ENCODE results near the gene SHC1.

Gene SHC1

DNA sequence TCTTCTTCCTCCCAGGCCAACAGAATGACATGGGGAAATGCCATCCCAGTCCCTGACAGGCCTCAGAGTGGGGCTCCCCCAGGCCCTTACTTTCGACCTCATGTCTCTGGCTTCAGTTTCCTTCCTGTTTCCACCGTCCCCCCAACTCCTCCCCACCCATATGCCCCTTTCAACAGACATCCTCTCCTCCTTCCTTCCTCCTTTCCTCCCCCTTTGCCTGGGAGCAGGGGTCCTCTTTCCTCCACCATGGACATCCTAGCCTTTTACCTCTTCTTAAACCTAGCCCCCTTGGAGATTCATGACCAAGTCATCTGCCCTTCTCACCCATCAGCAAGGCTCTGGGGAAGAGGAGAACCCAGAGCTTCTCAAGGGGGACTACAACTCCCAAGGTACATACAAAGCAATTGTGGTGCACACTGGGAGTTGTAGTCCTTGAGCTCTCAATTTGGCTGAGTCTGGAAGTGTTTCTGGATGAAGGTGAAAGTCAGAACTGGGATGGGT is 36.1 kb upstream of the SHC1 start:
- DNase-seq (ENCODE audit: low read depth) = no peak
- H3K4me3 ChIP-seq (ENCODE audit: low read length) = no peak overlapping the region
- TF ChIP-seq CTCF (conservative IDR thresholded peaks at IDR 0.05; ENCODE audit: low read depth, low read length) = no peak

DNA sequence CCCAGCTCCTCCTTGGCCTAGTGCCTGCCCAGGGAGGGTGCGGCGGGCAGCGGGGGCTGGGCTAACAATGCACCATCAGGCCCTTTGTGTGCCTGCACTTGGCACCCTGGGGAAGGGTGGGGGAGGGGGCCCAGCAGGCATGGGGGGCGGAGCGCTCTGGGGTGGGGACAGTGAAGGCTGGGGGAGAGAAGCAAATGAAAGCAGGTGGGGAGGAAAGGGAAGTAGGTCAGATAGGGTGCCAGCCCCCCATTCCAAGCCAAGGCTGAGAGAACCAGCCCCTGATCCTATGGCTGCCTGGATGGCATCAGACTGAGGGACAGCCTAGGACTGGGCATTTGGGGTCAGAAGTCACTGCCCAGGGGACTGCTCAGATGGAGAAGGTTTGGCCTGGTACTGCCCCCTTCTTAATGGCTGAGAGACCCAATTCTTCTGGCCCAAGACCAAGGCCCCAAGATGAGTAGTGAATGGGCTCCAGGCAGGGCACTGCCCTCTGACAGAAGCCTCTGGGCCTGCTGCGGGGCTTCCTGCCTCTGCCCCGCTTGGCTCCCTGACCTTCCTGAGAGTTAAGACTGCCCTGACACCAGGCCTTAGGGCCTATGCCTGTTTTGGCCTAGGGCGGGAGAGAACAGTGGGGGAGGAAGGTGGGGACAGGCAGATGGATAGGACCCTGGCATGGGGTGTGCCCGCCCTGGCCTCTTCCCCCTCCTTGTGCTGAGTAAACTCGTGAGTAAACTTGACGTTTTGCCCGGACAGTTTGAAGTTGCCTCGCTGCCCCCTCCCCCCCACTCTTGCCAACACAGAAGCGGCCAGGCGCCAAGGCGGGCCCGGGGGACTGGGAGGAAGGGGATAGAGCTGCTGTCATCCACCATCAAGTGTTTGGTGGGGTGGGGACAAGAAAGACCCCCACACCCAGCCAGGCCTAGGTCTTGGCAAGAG is 34.8 kb upstream of the SHC1 start:
- TF ChIP-seq CTCF (conservative IDR thresholded peaks at IDR 0.05; ENCODE audit: low read depth, low read length) = no peak
- peak overlapping the region; percentile 90 for H3K4me3 ChIP-seq (ENCODE audit: low read length)
- no peak for DNase-seq (ENCODE audit: low read depth)

DNA sequence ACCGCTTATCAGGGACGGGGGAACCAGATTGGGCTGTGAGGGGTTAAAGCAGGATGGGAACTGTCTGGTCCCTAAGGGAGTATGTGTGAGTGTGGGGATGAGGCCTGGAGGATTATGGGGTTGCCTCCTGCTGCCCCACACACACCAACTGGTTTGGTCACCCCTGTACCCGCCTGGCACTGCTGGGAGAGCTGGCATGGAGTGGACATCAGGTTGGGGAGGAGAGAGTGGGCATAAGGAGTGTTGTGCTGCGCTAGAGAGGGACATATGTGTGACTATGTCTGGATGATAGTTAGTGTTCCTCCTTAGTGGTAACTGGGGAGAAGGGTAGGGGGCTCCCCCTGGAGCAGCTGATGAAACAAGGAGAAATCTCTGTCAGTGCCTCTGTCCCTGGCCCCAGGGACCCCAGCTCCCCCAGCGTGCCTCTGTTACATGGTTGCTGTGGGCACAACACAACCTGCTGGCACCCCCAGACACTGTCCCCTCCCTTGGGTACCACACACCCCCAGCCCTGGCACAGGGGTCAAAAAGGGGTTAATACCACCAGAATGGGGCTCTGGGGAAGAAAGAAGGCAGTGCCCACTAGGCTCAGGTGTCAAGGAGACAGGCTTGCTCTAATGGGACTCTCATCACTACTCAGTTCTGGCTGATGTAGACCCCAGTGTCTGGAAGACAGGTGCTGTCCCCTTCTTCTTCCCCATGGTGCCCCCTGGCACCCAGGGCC is 34.0 kb upstream of the SHC1 start:
- TF ChIP-seq CTCF (conservative IDR thresholded peaks at IDR 0.05; ENCODE audit: low read depth, low read length) = no peak
- DNase-seq (ENCODE audit: low read depth) = no peak
- peak overlapping the region; percentile 90 for H3K4me3 ChIP-seq (ENCODE audit: low read length)

DNA sequence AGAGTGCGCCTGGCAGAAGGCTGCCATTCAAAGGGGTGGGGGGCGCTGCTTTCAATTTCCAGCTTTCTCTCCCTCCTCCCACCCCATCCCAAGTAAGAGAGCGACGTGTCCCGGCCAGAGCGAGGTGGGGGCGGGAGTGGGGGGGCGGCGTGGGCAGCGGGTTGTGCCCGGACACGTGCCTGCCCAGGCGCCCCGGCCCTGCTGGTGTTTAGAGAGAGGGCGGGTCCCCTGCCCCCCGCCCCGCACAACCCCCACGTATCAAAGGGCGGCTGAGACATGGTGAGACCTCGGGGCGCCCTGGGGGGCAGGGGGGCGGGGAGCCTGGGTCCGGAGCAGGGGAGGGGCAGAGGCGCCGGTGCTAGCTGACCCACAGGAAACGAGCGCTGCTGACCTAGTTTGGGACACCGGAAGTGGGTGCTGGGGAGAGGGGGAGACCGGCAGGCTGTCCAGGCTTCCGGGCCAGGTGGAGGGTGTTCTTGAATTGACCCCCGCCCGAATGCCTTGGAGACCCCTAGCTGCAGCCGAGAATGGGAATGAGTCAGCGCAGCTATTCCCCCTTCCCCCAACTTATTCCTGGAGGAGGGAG is 33.3 kb upstream of the SHC1 start:
- no peak for TF ChIP-seq CTCF (conservative IDR thresholded peaks at IDR 0.05; ENCODE audit: low read depth, low read length)
- H3K4me3 ChIP-seq (ENCODE audit: low read length) = peak overlapping the region; percentile 90
- DNase-seq (ENCODE audit: low read depth) = no peak

- no peak for TF ChIP-seq CTCF (conservative IDR thresholded peaks at IDR 0.05; ENCODE audit: low read depth, low read length)
- no peak for DNase-seq (ENCODE audit: low read depth)
- peak overlapping the region; percentile 90 for H3K4me3 ChIP-seq (ENCODE audit: low read length)
Measured at GRCh38 chr1:155003227-155003765, 32.7 kb upstream of the SHC1 start.

GRCh38 chr1:155002464-155003226 is 32.1 kb upstream of the SHC1 start, which contains the start of gene ZBTB7B:
ZBTB7B (plus strand) TSS chr1:155002802; CDS start chr1:155014661, 11,859 bp downstream.
- peak within 1 kb of the TSS; percentile 90 for H3K4me3 ChIP-seq (ENCODE audit: low read length)
- no peak for TF ChIP-seq CTCF (conservative IDR thresholded peaks at IDR 0.05; ENCODE audit: low read depth, low read length)
- DNase-seq (ENCODE audit: low read depth) = no peak
